TTC549 (cell line): ENCODE data around the gene STOX1.
"Not testable (repeated sequence)": the region's sequence is repeated elsewhere in the genome, so short reads cannot be mapped to it uniquely, and the experiment has no call there.

Experiments used
- FAIRE-seq: peaks from 2 replicates; lab custom pipeline; 2012; peaks lifted over from hg19 to GRCh38; lab: Jason Lieb, UNC

The STOX1 gene

DNA sequence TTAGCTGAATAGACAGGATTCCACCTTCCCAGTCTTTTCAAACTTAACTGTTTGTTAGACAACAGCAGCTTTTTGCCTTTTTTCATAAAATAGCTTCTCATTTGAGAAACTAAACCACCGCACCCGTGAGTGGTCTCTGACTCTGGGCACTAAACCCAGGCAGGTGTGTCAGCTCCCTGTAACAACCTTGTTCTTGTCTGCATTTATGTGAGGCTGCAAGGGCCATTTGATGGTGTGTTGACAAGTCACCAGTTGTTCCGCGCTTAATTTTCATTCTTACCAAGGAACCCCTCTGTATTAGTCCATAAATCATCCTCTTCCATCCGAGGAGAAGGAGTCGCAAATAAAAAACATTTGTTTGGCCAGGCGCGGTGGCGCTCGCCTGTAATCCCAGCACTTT, 1.5 kb downstream of the STOX1 start:
- FAIRE-seq = no peak

DNA sequence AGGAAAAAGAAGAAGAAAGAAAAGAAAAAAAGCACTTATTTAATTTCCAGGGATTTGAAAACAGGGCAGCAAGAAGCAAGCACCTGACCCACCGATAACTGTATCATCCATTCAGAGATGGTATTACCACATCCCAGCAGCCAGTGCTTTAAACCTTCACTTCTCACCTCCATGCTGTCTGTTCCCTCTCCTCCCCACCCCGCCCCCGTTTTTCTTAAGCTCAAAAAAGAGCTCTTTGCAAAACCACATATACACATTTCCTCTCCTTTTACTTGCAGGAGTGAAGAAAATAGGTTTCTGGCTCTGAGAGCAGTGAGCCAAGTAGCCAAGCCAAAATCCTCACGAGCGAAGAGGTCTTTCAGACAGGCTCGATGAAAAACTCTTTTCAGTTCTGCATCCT, 2.2 kb downstream of the STOX1 start:
- no peak for FAIRE-seq

DNA sequence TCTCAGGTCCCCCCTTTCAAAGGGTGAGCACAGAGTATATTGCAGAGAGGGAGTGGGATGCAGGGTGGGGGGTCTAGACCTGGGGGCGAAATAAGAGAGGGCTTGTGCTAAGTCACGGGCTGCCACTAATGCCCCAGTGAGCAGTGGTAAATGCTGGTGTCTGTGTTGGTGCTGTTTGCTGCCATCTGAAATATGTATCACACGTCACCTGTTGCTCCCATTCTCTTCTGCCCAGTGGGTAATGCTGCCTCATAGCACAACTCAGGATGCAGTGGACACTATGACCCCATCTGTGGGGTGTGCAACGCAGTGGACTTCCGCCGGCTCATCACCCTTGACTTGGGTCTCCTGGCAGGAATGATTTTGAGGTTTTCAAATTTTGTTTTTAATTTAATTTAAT, 2.6 kb downstream of the STOX1 start:
- no peak for FAIRE-seq

DNA sequence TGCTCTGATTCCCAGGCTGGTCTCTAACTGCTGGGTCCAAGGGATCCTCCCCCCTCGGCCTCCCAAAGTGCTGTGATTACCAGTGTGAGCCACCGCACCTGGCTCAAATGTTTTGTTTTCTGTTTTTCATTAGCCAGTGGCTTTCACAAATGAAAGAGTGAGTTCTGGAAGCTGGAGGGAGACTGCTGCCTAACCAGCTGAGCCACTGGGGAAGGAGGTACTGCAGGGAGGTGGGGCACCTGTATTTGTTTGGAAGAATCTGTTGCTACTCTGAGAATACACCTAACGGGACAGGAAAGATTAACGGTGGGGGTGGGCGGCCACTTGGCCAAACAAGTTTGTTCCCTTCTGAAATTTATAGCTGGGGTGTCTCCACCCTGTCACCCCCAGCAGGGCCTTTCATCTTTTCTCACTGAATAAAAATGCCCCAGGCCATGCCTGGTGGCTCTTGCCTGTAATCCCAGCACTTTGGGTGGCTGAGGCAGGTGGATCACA, 4.7 kb downstream of the STOX1 start:
- no peak for FAIRE-seq

DNA sequence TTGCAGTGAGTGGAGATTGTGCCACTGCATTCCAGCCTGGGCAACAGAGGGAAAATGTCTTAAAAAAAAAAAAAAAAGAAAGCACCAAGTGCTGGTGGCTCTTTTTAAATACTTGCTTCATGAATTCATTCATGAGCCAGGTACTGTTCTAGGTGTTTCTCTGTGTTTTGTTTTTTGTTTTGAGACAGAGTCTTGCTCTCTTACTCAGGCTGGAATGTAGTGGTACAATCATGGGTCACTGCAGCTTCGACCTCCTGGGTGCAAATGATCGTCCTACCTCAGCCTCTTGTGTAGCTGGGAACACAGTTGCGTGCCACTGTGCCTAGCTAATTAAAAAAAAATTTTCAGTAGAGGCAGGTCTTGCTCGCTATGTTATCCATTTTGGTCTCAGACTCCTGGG, 5.3 kb downstream of the STOX1 start:
- FAIRE-seq = no peak

DNA sequence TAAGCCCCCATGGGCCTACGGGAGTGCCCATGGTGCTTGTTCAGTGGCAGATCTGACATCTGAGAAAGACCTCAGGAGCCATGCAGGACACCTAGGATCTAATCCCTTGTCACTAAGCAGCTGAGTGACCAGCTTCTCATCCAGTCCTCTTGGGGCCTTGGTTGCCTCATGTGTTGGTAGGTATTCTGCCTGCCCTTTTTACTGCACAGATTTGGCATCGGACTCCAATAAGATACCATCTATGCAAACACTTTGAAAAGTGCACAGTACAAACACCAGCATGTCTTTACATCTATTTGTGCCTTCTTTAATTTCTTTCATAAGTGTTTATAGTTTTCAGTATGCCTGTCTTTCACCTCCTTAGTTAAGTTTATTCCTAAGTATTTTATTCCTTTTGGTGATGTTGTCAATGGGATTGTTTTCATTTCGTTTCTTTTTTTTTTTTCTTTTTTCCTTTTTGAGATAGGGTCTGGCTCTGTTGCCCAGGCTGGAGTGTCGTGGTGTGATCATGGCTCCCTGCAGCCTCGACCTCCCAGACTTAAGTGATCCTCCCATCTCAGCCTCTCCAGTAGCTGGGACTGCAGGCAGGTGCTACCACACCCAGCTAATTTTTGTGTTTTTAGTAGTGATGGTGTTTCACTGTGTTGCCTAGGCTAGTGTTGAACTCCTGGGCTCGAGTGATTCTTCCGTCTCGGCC, 10.4 kb downstream of the STOX1 start:
- FAIRE-seq = no peak

DNA sequence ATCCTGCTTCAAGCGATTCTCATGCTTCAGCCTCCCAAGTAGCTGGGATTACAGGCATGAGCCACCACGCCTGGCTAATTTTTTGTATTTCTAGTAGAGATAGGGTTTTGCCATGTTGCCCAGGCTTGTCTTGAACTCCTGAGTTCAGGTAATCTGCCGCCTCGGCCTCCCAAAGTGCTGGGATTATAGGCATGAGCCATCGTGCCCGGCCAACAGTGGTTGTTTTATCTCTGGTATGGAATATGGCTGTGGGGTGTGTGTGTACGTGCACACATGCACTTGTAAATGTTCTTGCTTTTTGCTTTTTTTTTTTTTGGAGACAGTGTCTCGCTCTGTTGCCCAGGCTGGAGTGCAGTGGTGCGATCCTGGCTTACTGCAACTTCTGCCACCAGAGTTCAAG, 13.3 kb downstream of the STOX1 start:
- FAIRE-seq = not testable (repeated sequence)

DNA sequence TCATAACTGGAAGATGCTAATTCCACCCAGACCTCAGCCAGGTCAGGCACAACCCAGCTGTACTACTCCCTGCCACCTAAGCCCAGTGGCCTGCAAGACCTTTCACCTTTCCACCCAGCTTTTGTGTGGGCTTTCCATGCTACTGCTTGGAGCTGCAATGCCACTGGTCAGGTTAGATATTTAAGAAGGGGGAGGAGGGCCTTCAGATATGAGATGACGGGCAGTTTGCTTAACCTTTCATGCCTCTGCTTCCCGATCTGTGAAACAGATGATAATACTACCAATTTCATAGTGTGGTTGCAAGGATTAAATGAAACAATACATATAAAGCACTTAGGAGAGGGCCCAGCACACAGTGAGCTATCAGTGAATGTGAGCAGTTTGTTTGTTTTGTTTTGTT, 20.9 kb downstream of the STOX1 start:
- no peak for FAIRE-seq

DNA sequence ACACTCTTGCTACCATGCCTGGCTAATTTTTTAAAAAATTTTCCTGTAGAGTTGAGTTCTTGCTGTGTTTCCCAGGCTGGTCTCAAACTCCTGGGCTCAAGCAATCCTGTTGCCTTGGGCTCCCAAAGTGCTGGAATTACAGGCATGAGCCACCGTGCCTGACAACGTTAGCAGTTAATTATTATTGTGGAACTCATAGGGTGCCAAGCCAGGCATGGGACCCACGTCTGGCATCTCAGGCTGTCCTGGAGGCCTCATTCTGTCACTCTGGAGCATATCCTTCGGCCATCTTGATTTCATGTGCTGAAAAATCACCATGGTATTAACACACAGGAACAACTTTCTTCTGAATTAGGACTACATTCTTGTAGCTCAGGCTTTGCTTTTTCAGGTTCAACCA, 21.5 kb downstream of the STOX1 start:
- no peak for FAIRE-seq

DNA sequence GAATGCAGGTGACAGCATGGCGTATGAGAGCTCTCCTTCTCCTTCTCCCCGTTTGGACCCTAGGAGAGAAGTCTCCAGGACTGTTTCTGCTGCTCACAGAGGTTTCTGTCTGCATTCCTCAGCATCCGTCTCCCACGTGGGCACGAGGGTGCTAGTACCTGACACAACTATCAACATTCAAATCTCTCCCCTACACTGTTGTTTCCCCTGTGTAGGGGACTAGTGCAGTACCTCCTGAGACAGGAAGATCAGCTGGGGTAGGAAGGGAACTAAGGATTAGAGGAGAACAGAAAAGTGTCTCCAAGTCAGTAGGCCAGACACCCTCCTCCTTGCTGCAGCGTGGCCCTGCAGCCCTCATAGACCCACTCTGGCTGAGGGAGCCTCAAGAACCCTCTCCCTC, 29.0 kb downstream of the STOX1 start:
- FAIRE-seq = no peak

DNA sequence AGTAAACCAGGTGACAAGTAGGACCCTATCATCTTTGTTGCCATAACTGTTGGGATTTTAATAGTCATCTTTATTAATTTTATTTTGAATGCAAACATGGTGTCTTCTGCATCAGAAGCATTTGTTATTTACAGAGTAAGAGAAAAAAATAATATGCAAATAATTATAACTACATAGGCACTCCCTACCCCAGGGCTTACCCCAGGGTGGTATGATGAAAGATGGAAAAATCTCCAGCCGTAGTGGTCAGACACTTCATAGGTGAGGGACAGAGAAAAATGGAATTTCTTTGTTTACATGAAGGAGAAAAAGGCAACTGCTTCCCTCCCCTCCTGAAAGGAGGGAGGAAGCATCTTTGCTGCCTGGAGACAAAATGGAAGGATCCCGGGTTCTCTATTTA, 29.7 kb downstream of the STOX1 start:
- FAIRE-seq = no peak

DNA sequence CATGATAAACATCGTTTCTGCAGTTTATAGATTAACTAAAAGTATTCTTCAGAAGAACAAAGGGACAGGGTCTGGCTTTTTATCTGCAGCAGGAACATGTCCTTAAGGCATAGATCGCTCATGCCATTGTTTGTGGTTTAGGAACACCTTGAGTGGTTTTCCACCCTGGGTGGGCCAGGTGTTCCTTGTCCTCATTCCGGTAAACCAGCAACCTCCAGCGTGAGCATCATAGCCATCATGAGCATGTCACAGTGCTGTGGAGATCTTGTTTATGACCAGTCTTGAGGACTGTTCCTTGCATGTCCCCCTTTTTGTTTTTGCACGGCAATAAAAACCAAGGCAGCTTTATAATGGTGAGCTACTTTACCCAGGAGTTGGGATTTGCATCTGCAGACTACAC, 33.9 kb downstream of the STOX1 start:
- no peak for FAIRE-seq

DNA sequence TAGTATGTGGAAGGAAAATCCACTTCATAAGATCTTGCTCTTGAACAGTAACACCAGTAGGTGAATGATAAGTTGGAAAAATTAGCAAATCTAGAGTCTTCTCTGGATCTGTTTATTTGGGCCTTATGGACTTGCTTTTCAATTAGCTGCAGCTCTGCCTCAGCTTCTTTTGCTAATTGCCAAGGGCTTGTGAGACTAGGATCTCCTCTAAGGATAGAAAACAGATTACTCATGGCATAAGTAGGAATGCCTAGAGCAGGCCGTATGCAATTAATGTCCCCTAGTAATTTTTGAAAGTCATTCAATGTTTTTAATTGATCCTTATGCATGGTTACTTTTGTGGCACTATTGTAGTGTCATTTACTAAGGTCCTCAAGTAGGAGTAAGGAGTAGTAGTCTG, 37.3 kb downstream of the STOX1 start:
- FAIRE-seq = no peak

DNA sequence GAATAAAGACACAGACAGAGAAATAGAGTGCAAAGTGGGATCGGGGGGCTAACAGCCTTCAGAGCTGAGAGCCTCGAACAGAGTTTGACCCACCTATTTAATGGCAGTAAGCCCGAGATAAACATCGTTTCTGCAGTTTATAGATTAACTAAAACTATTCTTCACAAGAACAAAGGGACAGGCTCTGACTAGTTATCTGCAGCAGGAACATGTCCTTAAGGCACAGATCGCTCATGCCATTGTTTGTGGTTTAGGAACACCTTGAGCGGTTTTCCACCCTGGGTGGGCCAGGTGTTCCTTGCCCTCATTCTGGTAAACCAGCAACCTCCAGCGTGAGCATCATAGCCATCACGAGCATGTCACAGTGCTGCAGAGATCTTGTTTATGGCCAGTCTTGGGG, 40.8 kb downstream of the STOX1 start:
- not testable (repeated sequence) for FAIRE-seq

DNA sequence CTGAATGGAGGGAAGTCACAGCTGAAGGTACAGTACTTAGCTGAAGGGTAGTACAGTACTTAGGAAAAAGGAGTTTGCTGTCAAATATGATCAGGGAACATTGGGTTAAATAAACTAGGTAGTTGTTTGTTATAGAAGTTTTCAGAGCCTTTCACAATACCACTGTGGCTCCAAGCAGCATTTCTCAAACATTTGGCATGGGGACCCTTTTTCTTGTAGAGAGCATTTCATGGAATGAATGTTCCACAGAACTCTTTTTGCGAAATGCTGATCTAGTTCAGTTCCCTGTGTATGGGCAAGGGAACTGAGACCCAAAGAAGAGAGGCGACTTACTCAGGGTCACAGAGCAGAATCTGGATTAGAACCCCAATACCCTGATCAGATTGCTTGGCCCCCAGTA, 42.3 kb downstream of the STOX1 start:
- no peak for FAIRE-seq

DNA sequence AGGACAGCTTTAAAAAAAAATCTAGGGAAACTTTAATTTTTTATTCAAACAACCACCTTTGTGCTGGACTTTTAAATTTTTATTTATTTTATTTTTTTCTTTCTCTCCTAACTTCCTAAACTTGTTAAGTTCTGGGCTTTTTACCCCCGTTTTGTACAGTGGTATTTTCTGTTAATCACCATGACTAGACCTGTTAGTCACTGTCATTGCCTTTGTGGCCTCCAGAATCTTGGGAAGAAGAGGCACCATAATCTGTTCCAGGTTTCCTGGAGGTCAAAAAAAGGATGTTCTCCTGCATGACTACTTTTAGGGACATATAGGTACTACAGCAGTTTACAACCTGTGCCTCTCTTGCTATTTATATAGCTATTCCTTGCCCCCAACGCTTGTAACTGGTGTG, 42.7 kb downstream of the STOX1 start:
- FAIRE-seq = no peak

DNA sequence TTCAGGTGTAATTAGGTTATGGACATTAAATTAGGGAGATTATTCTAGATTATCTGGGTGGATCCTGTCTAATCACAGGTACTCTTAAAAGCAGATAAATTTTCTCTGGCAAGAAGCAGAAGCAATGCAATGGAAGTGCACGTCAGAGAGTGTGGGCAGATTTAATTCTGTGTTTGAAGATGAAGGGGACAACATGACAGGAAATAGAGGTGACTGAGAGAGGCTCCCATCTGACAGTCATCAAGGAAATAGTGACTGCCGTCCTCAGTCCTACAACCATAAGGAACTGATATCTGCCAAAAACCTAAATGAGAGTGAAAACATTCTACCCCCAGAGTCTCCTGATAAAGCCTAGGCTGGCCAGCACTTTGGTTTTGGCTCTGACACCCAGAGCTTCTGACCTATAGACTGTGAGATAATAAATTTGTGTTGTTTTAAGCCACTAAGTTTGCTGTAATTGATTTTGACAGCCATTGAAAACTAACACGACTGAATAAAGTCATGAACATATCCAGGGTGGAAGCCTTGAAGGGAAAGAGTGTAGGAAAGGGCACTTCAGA, 43.3 kb downstream of the STOX1 start:
- FAIRE-seq = no peak

DNA sequence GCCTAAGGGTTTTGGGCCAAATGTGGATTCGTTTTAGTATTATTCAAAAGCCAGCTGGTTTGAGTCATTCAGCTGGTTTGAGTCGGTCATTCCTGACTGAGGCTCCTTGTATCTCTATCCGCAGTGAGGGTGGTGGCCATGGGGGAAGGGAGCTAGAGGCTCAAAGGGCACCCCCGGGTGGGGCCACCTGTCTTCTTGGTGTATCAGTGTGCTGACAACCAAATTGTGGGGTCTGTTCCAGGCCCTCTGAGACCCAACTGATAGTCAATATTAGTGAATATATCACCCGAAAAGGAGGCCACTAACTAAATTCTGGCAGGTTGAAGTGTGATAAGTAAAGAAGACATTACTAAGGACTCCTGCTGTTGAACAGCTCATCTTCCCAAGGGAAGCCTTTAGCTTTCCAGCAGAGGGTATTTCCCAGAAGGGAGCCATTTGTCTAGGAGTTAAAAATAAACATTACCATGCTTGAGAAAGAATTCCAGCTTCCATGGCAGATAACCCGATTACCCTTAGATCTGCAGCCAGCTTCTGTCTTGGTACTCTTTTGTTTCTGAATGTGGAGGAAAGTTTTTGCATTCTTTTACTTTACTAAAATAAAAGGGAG, 43.9 kb downstream of the STOX1 start:
- FAIRE-seq = no peak

DNA sequence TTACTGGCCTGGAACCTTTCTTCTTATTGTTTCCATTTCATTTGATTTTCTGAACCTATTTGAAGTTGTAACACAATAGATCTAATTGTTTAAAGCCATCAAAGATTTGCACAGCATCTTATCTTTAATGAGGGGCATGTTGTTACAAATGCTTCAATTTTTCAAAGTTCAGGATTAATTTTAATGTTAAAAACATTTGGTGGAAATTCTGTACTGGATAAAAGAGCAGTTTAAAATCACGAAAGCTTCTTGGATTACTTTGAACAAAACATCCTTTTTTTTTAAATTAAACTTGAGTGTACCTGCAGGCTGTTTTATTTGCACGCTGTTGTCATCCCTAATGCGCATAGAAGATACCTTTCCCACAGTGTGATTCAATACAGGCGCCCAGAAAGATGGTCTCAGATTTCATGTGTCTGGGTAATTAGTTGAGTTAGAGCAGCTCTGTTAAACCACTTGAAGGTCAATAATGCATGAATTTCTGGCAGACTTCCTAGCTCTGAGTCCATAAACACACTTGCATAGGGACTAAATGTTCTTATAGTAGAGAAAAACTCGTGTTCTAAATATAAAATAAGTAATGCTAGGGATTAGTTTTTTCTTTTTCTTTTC, 44.5 kb downstream of the STOX1 start:
- FAIRE-seq = no peak

DNA sequence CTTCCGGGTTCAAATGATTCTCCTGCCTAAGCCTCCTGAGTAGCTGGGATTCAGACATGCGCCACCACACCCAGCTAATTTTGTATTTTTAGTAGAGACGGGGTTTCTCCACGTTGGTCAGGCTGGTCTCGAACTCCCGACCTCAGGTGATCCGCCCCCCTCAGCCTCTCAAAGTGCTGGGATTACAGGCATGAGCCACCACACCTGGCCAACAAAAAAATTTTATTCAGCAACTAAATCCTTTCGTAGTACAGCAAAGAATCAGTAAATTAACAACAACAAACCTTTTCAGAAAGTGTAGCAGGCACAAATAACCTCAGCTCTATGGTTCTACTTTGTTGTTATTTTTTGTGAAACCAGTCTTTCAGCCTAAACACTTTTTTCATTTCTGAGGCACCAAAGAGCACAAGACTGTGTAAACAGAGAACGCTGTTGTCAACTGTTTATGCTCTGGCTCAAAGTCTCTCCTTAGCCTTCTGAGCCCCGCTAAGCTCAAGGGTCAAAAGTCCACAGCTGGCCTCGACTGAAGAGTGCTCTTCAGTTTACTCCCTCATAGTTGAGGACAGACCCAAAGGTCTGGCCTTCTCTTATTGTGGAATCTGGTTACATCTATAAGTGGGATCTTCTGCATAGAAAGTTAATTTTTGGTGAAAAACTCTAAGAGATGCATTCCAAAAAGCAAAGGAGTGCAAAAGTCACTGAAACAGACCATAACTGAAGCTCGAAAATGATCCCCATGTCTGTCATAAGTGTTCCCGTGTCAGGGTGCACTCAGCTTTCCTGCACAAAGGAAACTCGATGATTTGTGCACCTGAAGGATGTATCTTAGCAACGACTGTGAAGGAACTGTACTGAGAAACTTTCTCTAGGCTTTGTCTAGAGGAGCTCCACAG, 49.2 kb downstream of the STOX1 start:
- FAIRE-seq = no peak

DNA sequence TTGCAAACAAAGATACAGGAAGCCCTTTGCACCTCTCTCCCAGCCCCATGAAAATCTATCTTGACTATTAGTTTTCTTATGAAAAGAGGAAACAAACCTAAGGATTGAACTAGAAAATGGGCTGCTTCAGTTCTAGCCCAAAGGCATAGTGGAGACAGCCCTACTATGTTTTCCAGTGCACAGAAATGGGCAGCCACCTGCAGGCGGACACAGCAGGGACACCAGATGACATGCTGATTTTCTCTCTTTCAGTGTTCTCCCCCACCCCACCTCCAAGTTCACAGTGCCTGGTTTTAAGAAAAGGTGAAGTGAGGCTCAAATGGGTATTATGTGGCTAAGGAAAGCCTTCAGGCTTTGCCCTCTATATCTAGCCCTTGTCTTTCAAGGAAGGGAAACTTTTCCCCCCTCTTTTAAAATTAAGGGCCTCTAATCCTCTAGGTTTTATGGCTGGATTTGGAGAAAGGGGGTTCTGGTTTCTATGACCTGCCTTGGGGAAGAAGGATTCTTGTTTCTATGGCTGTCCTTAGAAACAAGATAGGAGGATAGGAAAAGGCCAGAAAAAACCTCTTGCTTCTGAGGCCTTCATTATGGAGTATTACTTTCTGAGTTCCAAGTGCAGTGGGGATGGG, 50.3 kb downstream of the STOX1 start:
- FAIRE-seq = no peak

DNA sequence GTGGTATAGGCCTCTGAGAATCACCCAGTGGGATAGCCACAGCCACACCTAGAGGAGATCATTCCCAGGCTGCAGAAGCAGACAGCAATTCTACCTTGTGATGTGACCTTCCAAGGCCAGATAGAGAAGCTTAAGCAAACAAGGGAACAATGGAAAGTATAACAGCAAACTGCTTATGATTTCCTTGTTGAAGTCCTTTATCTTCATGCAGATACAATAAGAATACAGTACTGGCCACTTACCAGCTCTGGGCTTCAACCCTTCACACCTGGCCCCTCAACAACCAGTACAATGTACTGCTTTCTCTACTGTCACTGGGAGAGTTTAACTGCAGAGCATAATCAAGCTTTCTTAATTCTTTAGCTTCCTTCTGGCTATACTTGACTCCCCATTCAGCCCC, 51.2 kb downstream of the STOX1 start:
- no peak for FAIRE-seq
